Keratinocyte (primary cell): ENCODE measurements around the gene ASB6.

ENCODE experiments used
- EZH2 ChIP-seq: IDR thresholded peaks from one replicate; pipeline ENCODE4 v1.6.1; 2012; ENCODE audit warnings: inconsistent platforms, mild to moderate bottlenecking, low read length, moderate library complexity
- TF ChIP-seq, protein P1 (sequence below), 3 experiments: IDR thresholded peaks in 1 of 3; conservative IDR thresholded peaks in 1 of 3; optimal IDR thresholded peaks in 1 of 3; 2 replicates in 2 of 3; 3 replicates in 1 of 3; pipeline versions ENCODE3 to v1.5.1; 2011; ENCODE audit warnings: low read length in 3 of 3, mild to moderate bottlenecking in 3 of 3, moderate library complexity in 2 of 3, control low read depth in 1 of 3, inconsistent platforms in 1 of 3; ENCODE audit not compliant: insufficient read depth in 2 of 3; ENCODE audit errors: extremely low read depth in 1 of 3

DNA sequence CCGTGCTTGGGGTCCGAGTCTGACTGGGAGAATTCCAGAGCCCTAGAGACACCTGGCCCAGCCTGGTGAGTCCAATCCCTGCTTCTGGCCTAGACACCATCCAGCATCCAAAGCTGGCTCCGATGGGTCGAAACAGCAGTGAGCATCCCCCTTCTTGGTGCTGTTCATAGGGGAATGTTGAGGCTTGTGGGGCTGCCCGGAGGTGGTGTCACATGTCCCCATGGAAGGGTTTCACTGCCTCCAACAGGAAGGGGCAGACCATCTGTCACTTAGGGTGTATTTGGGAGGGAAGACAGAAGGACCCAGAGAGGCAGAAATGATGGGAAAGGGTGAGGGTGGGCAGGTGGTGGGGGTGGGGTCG, 34.9 kb downstream of the ASB6 start:
- TF ChIP-seq, protein P1, sequence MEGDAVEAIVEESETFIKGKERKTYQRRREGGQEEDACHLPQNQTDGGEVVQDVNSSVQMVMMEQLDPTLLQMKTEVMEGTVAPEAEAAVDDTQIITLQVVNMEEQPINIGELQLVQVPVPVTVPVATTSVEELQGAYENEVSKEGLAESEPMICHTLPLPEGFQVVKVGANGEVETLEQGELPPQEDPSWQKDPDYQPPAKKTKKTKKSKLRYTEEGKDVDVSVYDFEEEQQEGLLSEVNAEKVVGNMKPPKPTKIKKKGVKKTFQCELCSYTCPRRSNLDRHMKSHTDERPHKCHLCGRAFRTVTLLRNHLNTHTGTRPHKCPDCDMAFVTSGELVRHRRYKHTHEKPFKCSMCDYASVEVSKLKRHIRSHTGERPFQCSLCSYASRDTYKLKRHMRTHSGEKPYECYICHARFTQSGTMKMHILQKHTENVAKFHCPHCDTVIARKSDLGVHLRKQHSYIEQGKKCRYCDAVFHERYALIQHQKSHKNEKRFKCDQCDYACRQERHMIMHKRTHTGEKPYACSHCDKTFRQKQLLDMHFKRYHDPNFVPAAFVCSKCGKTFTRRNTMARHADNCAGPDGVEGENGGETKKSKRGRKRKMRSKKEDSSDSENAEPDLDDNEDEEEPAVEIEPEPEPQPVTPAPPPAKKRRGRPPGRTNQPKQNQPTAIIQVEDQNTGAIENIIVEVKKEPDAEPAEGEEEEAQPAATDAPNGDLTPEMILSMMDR (optimal IDR thresholded peaks at IDR 0.05 in 1 of 3, IDR thresholded peaks at IDR 0.05 in 1 of 3, conservative IDR thresholded peaks at IDR 0.05 in 1 of 3; ENCODE audit: extremely low read depth in 1 of 3, insufficient read depth in 2 of 3, low read length in 3 of 3): no peak
- TF ChIP-seq EZH2: no peak
